GM23338 (cell line): ENCODE measurements around the gene GAB2. TPM values are rescaled to one million over a fixed set of nuclear protein-coding genes. Genes with fewer than 3 reads are reported as not detected.

Experiments used
- ATAC-seq: fragments of 200-7000 bp; cut with Tn5 transposase; 3 replicates; pipeline ENCODE4 v1.9.1; 2020
- DNase-seq: peaks from one replicate; pipeline ENCODE4 v3.0.0-alpha.2; 2015; ENCODE audit warnings: low spot score
- H2AFZ ChIP-seq: fragments of 200-600 bp; sonication (generic); 2 replicates; pipeline ENCODE4 v1.8.0; 2016; ENCODE audit warnings: antibody characterized with exemption, mild to moderate bottlenecking, moderate library complexity
- H3F3A ChIP-seq: fragments of 200-600 bp; sonication (generic); replicated peaks from 2 replicates; pipeline ENCODE4 v1.8.0; 2017; ENCODE audit warnings: antibody characterized with exemption, mixed run types, low read depth
- H3K27ac ChIP-seq: fragments of 200-600 bp; sonication (generic); 2 replicates; pipeline ENCODE4 v1.6.1; 2016; ENCODE audit warnings: low read depth
- H3K27me3 ChIP-seq: fragments of 200-600 bp; sonication (generic); 2 replicates; pipeline ENCODE4 v1.8.0; 2016; ENCODE audit warnings: mild to moderate bottlenecking, mixed run types, moderate library complexity; ENCODE audit not compliant: insufficient read depth
- H3K36me3 ChIP-seq: fragments of 200-600 bp; sonication (generic); 2 replicates; pipeline ENCODE4 v1.8.0; 2016; ENCODE audit warnings: mild to moderate bottlenecking; ENCODE audit not compliant: insufficient read depth
- H3K4me1 ChIP-seq: fragments of 200-600 bp; sonication (generic); 2 replicates; pipeline ENCODE4 v1.8.0; 2016; ENCODE audit warnings: mild to moderate bottlenecking, moderate library complexity; ENCODE audit not compliant: insufficient read depth
- H3K4me2 ChIP-seq: fragments of 200-600 bp; sonication (generic); 2 replicates; pipeline ENCODE4 v1.7.1; 2017; ENCODE audit warnings: mixed run types
- H3K4me3 ChIP-seq: fragments of 200-600 bp; sonication (generic); 2 replicates; pipeline ENCODE4 v1.6.1; 2016; ENCODE audit warnings: mixed run types
- H3K79me2 ChIP-seq: fragments of 200-600 bp; sonication (generic); replicated peaks from 2 replicates; pipeline ENCODE4 v1.8.0; 2017; ENCODE audit warnings: mild to moderate bottlenecking; ENCODE audit not compliant: insufficient read depth
- H3K9me2 ChIP-seq: fragments of 200-600 bp; sonication (generic); 2 replicates; pipeline ENCODE4 v1.8.0; 2017; ENCODE audit not compliant: insufficient read depth
- H4K20me1 ChIP-seq: fragments of 200-600 bp; sonication (generic); replicated peaks from 2 replicates; pipeline ENCODE4 v1.8.0; 2017; ENCODE audit warnings: mild to moderate bottlenecking; ENCODE audit not compliant: insufficient read depth
- H3K27ac Mint-ChIP-seq: 2 replicates; pipeline ENCODE4 v1.8.0; 2020; ENCODE audit warnings: inconsistent platforms, mild to moderate bottlenecking, moderate library complexity, mixed read lengths
- H3K27me3 Mint-ChIP-seq: 3 replicates; pipeline ENCODE4 v1.8.0; 2022; ENCODE audit warnings: low read depth, mild to moderate bottlenecking, moderate library complexity, mixed read lengths, inconsistent platforms; ENCODE audit not compliant: insufficient read depth, poor library complexity
- H3K36me3 Mint-ChIP-seq: 3 replicates; pipeline ENCODE4 v1.8.0; 2021; ENCODE audit warnings: low read depth, mild to moderate bottlenecking, inconsistent platforms, moderate library complexity, mixed read lengths
- H3K4me1 Mint-ChIP-seq: 3 replicates; pipeline ENCODE4 v1.8.0; 2020; ENCODE audit warnings: mild to moderate bottlenecking, inconsistent platforms, mixed read lengths
- H3K4me3 Mint-ChIP-seq: 3 replicates; pipeline ENCODE4 v1.8.0; 2021; ENCODE audit warnings: moderate library complexity, mild to moderate bottlenecking, inconsistent platforms, mixed read lengths
- H3K9me3 Mint-ChIP-seq: 3 replicates; pipeline ENCODE4 v1.8.0; 2020; ENCODE audit warnings: moderate library complexity, mild to moderate bottlenecking, inconsistent platforms, mixed read lengths
- CREB1 ChIP-seq: fragments of 250-450 bp; sonication (Bioruptor Pico); IDR thresholded peaks from 2 replicates; pipeline ENCODE4 v1.5.0; 2020; ENCODE audit warnings: low read depth, mild to moderate bottlenecking, moderate library complexity
- ETS1 ChIP-seq: IDR thresholded peaks from 2 replicates; pipeline ENCODE4 v1.6.1; 2016; ENCODE audit warnings: antibody characterized with exemption
- EZH2 ChIP-seq: fragments of 200-600 bp; sonication (generic); IDR thresholded peaks from one replicate; pipeline ENCODE4 v1.8.0; 2017; ENCODE audit warnings: antibody characterized with exemption, mild to moderate bottlenecking, low read depth; ENCODE audit not compliant: unreplicated experiment
- EZH2phosphoT487 ChIP-seq: fragments of 200-600 bp; sonication (generic); IDR thresholded peaks from one replicate; pipeline ENCODE4 v1.8.1; 2018; ENCODE audit warnings: antibody characterized with exemption; ENCODE audit not compliant: unreplicated experiment
- JUNB ChIP-seq: IDR thresholded peaks from one replicate; pipeline ENCODE4 v1.6.1; 2016; ENCODE audit warnings: antibody characterized with exemption; ENCODE audit not compliant: unreplicated experiment
- NANOG ChIP-seq: IDR thresholded peaks from 2 replicates; pipeline ENCODE4 v1.6.1; 2016; ENCODE audit warnings: antibody characterized with exemption, borderline replicate concordance
- POLR2AphosphoS5 ChIP-seq: IDR thresholded peaks from 2 replicates; pipeline ENCODE4 v1.6.1; 2016; ENCODE audit warnings: antibody characterized with exemption, low read depth
- REST ChIP-seq: IDR thresholded peaks from one replicate; pipeline ENCODE4 v1.6.1; 2018; ENCODE audit warnings: antibody characterized with exemption; ENCODE audit not compliant: unreplicated experiment
- STAT1 ChIP-seq: IDR thresholded peaks from one replicate; pipeline ENCODE4 v1.6.1; 2016; ENCODE audit warnings: antibody characterized with exemption; ENCODE audit not compliant: unreplicated experiment
- ZNF114 ChIP-seq: fragments of 250-450 bp; sonication (Bioruptor Pico); IDR thresholded peaks from 2 replicates; pipeline ENCODE4 v1.5.0; 2020; ENCODE audit warnings: mild to moderate bottlenecking, moderate library complexity
- ZNF331 ChIP-seq: fragments of 250-450 bp; sonication (Bioruptor Pico); IDR thresholded peaks from 2 replicates; pipeline ENCODE4 v1.5.0; 2020; ENCODE audit warnings: low read depth, mild to moderate bottlenecking, moderate library complexity
- ZNF462 ChIP-seq: fragments of 250-450 bp; sonication (Bioruptor Pico); IDR thresholded peaks from 2 replicates; pipeline ENCODE4 v1.5.0; 2020; ENCODE audit warnings: mild to moderate bottlenecking, moderate library complexity
- polyA plus RNA-seq: library from polyadenylated mRNA; unstranded; fragments of >200 nt; fragmentation: Nextera tagmentation; extraction: Ambion mirVana; gene quantifications from 2 replicates; pipeline ENCODE4 v1.2.1, GENCODE V29; 2016
- total RNA-seq: library from RNA; depleted of rRNA; stranded (reverse); fragments of >200 nt; shearing (Covaris generic); gene quantifications from 2 replicates; pipeline ENCODE4 v1.2.3, GENCODE V29; 2014
- TF ChIP-seq, protein P1 (sequence below), 2 experiments: fragments of 200-600 bp in 1 of 2; sonication (generic) in 1 of 2; conservative IDR thresholded peaks; 2 replicates each; pipeline versions ENCODE4 v1.5.1 to v1.6.1; 2016 to 2017; ENCODE audit warnings: antibody characterized with exemption in 2 of 2, low read depth in 2 of 2, mild to moderate bottlenecking in 2 of 2, moderate library complexity in 1 of 2

Gene GAB2
- total and polyA plus RNA-seq, 2 experiments from 2014 or later: 2.0 to 10.8 TPM

GRCh38 chr11:78203184-78203583 lies 214.4 kb downstream of the GAB2 start:
- H3K27me3 Mint-ChIP-seq: peaks cover 9% of the 10 kb centered on the region
- H3K4me1 Mint-ChIP-seq: peaks cover 5% of the 10 kb centered on the region
- TF ChIP-seq ZNF114 (CRISPR knock-in tag) (no peak), REST (no peak), POLR2AphosphoS5 (no peak), NANOG (no peak), JUNB (no peak), EZH2phosphoT487 (no peak), ZNF462 (CRISPR knock-in tag) (no peak), STAT1 (no peak), ETS1 (no peak), ZNF331 (CRISPR knock-in tag) (no peak), EZH2 (no peak), CREB1 (CRISPR knock-in tag) (no peak)
- TF ChIP-seq, protein P1, sequence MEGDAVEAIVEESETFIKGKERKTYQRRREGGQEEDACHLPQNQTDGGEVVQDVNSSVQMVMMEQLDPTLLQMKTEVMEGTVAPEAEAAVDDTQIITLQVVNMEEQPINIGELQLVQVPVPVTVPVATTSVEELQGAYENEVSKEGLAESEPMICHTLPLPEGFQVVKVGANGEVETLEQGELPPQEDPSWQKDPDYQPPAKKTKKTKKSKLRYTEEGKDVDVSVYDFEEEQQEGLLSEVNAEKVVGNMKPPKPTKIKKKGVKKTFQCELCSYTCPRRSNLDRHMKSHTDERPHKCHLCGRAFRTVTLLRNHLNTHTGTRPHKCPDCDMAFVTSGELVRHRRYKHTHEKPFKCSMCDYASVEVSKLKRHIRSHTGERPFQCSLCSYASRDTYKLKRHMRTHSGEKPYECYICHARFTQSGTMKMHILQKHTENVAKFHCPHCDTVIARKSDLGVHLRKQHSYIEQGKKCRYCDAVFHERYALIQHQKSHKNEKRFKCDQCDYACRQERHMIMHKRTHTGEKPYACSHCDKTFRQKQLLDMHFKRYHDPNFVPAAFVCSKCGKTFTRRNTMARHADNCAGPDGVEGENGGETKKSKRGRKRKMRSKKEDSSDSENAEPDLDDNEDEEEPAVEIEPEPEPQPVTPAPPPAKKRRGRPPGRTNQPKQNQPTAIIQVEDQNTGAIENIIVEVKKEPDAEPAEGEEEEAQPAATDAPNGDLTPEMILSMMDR (conservative IDR thresholded peaks at IDR 0.05; ENCODE audit: low read depth in 2 of 2): no peak
- Histone ChIP-seq H4K20me1 (no peaks in the 10 kb centered on the region), H2AFZ (no peak overlapping the region), H3K4me3 (no peak overlapping the region), H3K79me2 (no peaks in the 10 kb centered on the region), H3K36me3 (no peaks in the 10 kb centered on the region), H3K4me1 (no peaks in the 10 kb centered on the region), H3K4me2 (no peak overlapping the region), H3K27ac (no peak overlapping the region), H3K27me3 (no peaks in the 10 kb centered on the region), H3K9me2 (no peaks in the 10 kb centered on the region), H3F3A (no peaks in the 10 kb centered on the region)
- no peak for DNase-seq
- no peak for ATAC-seq
- H3K4me3 Mint-ChIP-seq: no peak overlapping the region
- no peaks in the 10 kb centered on the region for H3K9me3 Mint-ChIP-seq
- H3K27ac Mint-ChIP-seq: no peak overlapping the region
- peaks cover 8% of the 10 kb centered on the region; the same call in 2 of the 3 replicates for H3K36me3 Mint-ChIP-seq
